ENCODE results near the gene PEDS1.

GRCh38 chr20:50110141-50111047, 43.1 kb downstream of the PEDS1 start:
- TF ChIP-seq CTCF (IDR thresholded peaks at IDR 0.05; ENCODE audit: poor library complexity, severe bottlenecking): no peak
- no peak for TF ChIP-seq POLR2AphosphoS5 (IDR thresholded peaks at IDR 0.05)
- no peak for TF ChIP-seq REST (IDR thresholded peaks at IDR 0.05; ENCODE audit: borderline replicate concordance)
- no peak for TF ChIP-seq EZH2 (IDR thresholded peaks at IDR 0.05; ENCODE audit: borderline replicate concordance, insufficient read depth, low read length, poor library complexity, severe bottlenecking)
- TF ChIP-seq EP300 (conservative IDR thresholded peaks at IDR 0.05; ENCODE audit: poor library complexity, severe bottlenecking): no peak
